ENCODE results near the gene XKRX.

Gene XKRX

DNA sequence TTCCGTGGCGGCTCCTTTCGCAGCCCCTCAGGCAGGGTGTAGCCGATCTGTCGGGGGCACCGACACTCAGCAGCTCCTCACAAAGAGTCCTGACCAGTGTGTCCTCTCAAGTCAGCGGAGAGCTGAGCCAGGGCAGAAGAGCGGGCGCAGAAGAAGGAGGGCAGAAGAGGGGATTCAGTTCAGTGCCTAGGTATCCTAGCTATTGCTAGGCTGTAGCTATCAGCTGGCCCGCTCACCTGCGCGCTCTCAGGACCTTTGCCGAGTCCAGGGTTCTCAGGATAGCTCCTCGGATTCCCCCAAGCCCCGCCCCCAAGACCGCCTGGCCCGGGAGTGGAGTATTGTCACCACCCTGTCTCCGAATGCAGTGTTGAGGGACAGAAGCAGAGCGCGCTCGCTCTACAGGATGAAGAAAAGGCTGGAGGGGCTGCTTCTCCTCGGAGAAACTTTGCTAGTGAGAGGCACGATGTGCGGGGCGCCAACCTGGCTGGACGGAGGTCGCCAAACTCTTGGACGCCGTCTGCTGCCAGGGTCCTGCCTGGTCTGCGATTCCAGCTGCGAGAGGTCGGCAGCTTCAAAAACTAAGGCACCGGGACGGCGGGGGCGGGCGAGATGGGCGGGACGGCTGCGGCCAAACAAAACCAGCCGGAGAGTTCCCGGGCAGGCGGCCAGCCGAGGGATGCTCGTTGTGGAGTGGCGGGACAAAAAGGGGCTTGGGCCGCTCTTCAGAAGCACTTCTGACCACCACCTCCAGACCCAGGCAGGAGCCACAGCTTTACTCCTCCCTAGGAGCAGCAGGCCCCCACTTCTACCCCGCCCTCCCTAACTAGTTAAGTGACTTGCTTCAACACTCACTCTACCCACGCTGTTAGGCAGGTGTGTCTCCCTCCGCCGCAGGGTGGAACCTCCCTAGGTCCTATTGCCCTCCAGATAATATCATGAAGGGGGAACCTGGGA, at the start of gene XKRX:
TSS of gene XKRX (minus strand) at position 258 of the 954 bp plus-strand sequence. CDS start 613 bp downstream, outside the sequence.
- DNase-seq (ENCODE audit: low read depth in 2 of 2), result no peak

DNA sequence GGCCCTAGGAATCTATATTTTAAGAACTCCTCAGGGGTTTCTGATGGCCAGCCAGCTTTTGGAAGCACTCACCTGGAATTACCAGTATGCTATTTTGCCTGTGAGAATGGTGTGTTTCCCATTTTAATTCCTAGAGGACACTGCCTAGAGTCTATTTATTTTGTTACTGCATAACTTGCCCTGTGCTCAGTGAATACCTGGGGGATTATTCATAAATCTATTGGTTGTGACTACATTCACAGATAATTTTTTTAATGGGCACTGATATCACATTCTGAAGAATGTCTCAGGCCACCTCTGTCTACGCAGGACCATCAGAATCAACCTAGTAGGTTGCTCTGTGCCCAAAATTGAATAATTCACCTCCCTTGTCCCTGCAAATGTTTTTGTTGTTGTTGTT, 47.5 kb upstream of the XKRX start:
- no peak for DNase-seq (ENCODE audit: low read depth in 2 of 2)

DNA sequence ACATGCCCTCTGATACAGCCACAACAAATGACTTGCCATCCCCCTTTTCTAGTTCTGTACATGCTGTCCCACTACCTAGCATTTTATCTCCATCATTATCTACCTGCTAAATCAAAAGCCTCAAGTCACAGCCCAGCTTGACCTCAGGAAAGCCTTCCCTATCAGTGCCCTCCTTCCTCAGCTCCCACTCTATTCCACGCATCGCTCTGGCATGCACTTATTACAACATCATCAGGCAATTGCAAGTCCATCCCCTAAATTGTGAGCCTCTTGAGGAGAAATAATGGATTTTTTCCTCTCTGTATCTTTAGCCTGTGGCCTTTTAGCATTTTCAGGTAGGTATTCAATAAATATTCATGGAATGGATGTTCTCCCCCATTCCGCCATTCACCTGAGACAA, 46.5 kb upstream of the XKRX start:
- no peak for DNase-seq (ENCODE audit: low read depth in 2 of 2)

DNA sequence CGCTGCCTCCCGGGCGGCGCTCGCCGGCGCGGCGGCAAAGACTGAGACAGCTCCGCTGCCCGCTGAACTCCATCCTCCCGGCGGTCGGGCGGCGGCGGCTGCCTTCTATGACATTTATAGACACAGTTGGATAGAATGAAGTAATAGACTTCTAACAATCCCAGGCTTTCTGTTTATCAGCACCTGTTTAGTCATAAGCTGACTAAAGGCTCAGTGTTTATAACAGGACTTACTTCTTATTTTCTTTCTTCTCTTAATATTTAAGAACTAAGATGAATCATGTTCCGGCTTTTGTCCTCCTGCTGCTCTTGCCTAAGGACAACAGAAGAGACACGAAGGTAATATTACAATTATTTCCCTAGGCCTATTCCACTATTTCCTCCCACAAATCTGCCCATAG, 44.7 kb upstream of the XKRX start:
- no peak for DNase-seq (ENCODE audit: low read depth in 2 of 2)

DNA sequence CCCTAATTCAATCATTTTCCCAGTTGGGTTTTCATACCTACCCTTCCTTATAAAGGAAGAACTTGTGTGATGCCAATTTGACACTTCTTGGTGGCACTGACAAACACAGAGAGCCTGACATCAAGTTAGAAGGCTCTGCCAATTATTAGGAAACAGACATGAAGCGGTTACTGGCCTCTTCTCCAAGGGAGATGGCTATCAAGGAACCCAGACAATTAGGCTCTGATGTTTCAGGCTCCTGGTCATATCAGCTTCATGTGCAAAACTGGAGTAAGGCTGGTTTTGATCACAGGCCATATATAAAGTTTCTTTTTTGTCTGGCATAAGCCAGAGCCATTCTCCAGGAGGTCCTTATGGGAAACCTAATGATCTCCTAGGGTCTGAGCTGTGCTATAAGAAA, 41.2 kb upstream of the XKRX start:
- DNase-seq (ENCODE audit: low read depth in 2 of 2), result no peak

DNA sequence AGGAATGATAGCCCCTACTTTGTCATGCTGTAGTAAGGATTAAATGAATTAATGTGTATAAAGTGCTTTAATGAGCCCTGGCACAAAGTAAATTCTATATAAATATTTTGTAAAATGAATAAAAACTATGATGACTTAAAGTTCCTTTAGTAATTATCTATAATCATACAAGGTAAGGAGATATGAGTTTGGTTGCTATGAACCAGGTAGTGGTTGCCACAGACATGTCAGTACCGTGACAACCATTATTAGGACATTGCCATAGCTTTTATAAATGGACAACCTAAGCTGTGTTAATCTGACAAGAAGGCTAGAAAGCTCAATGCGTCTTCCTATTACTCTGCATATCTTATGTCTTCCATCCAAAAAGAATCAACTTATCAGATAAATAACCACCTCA, 40.7 kb upstream of the XKRX start, which contains the start of gene ARL13A:
TSS of gene ARL13A (plus strand) at position 301 of the 400 bp plus-strand sequence. CDS start 3,982 bp downstream, outside the sequence.
- no peak for DNase-seq (ENCODE audit: low read depth in 2 of 2)

DNA sequence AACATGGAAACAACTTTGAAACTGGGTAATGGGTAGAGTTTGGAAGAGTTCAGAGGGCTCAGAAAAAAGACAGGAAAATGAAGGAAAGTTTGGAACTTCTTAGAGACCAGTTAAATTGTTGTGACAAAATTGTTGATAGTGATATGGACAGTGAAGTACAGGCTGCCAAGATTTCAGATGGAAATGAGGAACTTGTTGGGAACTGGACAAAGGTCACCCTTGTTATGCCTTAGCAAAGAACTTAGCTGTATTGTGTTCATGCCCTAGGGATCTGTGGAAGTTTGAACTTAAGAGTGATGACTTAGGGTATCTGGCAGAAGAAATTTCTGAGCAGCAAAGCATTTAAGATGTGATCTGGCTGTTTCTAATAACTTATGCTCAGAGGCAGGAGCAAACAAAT, 35.6 kb upstream of the XKRX start:
- DNase-seq (ENCODE audit: low read depth in 2 of 2), result no peak

DNA sequence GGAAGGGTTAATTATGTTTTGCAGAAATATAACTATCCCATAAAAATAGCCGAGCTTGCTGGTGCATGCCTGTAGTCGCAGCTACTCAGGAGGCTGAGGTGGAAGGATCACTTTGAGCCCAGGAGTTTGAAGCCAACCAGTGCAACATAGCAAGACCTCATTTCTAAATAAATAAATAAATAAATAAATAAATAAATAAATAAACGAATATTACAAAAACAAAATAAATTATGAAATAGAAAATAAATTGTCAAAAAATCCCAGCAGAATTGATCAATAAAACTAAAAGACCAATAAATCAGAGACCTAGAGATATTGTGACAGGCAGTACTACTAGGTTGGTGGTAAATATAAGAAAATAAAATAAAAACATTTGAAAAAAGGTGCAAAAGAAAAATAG, 34.1 kb upstream of the XKRX start:
- DNase-seq (ENCODE audit: low read depth in 2 of 2), result no peak

DNA sequence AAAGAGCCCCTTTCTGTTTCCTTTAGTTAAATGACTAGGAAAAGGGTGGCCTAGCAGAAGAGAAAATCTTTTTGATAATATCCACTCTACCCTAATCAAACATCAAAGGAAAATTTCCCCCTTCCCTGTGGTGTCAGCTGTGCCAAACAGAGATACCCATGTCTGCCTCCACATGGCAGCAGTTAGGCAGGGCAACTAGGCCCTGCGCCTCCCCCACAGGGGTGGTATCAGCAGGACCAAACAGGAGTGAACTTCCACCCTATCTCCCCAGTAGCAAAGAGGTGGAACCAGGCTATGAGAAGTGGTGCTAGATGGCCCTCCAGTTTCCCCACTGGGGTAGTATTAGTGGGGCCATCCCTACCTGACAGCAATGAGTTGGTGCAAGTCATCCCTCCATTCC, 19.8 kb upstream of the XKRX start:
- DNase-seq (ENCODE audit: low read depth in 2 of 2), result no peak

DNA sequence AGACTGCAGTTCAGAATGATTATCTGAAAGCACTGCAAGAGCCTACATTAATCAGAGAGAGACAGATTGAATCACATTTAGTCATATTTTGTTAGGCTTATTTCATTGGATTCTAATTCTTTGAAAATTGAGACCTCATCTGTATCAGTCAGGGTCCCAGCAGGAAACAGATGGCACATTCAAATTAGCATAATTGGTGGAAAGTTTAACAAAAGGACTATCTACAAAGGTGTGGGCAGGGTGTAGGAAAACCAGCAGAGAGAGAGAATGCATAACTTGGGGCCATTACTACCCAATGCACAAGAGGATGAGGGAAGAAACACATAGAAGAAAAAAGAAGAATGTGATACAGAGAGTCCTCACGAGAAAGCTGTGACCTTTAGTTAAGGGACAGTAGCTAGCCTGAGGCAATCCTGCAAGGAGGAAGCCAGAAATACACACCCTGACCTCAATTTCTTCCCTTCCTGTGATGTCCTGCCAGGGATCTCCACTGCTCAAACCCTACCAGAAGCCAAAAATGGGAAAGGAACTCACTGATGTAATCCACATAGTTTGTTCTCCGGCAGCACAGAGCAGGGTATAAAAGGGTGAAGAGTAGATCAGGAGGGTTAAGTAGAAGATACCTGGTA, 17.7 kb upstream of the XKRX start:
- no peak for DNase-seq (ENCODE audit: low read depth in 2 of 2)

DNA sequence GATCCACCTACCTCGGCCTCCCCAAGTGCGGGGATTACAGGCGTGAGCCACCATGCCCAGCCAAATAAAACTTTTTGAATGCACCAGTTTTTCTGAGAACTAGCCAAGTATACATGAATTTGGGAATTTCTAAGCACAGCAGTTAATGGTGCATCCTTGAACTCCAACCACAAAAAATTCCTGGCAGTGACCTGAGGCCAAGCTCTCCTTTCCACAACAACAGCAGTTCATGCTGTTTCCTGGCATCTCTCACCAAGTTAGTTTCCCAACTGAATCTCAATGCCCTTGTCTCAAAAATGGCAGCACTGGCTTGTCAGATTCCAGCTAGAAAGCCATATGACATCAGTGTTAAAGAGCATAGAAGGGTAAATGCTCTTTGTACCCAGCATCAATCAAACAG, 15.9 kb upstream of the XKRX start:
- DNase-seq (ENCODE audit: low read depth in 2 of 2), result no peak

DNA sequence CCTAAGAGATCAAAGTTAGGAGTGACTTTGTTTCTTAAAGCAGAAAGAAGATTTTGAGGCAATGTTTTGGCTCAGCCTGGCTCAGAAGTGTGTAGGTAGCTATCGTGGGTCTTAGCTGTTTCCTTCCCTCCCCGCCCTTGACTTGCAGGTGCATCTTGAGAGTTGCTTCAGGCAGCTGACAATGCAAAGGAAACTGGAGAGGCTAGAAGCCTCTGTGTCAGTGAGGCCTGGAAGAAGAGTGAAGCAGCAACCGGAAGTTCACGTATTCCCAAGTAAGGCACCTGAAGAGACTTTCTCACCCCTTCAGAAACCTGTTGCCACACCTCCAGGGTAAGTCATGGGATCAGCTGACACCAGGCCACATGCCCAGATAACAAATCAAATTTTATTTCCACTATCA, 10.6 kb upstream of the XKRX start:
- no peak for DNase-seq (ENCODE audit: low read depth in 2 of 2)

DNA sequence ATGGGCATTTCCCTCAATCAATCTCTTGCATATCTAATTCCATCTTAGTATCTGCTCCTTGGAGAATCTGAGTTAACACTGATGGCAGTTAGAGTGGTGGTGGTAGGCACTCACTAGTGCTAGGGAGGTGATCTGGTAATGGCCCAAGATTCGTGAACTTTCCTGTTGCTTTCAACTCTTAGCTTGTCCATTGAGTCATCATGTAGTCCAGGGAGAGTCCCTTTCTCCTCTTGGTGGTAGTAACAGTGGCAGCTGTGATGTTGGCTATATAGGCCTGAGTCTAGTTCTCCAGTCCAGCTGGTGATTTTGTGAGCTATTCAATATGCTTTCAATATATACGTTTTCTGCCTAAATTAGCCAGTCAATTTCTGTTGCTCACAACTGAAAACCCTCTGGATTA, 7.0 kb upstream of the XKRX start:
- no peak for DNase-seq (ENCODE audit: low read depth in 2 of 2)

DNA sequence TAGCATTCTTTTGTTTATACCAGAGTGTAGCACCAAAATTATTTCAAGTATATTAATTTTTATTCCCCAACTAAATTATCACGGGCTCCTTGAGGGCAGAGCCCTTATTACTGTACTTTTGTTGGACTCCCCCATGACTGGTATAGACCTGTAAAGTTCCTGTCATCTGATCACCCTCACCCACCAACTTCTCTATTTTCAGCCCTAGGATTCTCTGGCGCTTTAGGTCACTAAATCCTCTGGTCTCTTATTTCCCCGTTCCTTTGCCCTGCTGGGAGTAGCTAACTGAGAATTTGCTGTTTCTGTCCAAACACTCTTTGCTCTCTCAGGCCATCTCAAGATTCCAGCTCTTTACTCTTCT, 3.2 kb upstream of the XKRX start:
- no peak for DNase-seq (ENCODE audit: low read depth in 2 of 2)

DNA sequence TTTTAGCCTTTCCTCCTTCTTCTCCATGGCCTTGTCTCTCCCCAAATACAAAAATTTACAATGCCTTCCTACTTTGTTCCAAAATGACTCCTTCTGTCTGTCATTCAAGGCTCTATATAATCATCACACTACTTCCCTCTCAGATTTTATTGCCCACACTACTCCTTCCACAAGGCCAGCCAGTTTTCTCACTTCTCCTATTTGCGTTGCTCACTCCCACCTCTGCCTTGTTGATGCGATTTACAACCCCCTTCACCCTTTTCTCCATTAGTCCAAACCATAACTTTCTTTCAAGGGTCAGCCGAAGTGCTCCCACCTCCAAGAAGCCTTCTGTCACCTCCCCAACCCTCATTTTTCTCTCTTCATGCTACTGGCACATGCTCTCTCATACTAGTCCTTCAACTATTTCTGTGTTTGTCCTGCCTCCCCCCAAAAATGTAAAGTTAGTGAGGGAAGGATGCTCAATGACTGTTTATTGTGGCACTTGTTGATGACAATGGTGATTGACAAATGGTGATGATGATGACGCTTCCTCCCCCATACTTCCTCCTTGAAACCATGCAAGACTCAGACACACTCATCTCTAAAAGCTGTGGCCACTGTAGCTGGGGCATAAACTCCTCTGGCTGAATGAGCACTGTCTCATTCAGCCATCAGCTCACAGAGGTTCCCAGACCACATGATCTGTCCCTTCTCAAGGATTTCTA, 2.7 kb upstream of the XKRX start:
- no peak for DNase-seq (ENCODE audit: low read depth in 2 of 2)

DNA sequence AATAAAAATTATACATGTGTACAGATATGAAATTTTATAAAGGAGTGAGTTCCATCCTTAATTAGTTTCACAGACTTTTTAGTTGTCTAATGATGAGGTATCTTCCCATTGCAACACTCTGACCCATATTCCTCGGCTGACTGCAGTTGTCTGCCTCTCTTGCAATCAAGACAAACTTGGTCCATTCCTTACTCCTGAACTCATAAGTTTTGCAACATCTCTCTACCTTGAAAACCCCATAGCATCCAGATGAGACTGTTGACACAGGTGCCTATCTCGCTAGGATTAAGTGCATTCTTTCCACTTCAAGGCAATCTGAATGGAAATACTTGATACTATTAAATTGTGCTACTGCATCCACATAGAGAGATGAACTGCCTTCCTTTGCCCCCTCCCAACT, 2.3 kb downstream of the XKRX start:
- no peak for DNase-seq (ENCODE audit: low read depth in 2 of 2)

DNA sequence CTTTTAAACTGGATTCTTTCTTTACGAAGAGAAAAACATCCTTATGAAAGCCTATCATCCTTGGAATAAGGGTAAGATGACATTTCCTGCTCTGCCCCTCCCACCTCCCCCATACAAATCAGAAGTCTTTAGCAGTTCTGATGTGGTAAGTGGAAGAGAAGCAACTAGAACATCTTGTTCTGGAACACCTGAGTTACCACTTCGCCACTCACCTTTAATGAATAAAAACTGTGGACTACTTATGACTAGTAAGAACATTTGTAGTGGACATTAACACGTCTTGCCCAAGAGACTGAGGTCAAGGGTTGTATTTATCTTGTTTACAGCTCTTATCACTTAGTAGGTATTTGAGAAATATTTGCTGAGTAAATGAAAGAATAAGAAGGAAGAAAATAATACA, 4.3 kb downstream of the XKRX start:
- DNase-seq (ENCODE audit: low read depth in 2 of 2), result no peak

DNA sequence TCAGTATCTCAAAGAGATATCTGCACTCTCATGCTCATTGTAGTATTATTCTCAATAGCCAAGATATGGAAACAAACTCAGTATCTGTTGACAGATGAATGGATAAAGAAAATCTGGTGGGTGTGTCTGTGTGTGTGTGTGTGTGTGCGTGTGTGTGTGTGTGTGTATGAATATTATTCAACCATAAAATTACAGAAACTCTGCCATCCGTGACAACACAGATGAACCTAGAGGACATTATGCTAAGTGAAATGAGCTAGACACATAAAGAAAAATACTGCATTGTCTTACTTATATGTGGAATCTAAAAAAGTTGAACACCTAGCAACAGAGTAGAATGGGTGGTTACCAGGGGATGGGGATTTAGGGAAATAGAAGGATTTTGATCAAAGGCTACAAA, 13.2 kb downstream of the XKRX start:
- no peak for DNase-seq (ENCODE audit: low read depth in 2 of 2)

DNA sequence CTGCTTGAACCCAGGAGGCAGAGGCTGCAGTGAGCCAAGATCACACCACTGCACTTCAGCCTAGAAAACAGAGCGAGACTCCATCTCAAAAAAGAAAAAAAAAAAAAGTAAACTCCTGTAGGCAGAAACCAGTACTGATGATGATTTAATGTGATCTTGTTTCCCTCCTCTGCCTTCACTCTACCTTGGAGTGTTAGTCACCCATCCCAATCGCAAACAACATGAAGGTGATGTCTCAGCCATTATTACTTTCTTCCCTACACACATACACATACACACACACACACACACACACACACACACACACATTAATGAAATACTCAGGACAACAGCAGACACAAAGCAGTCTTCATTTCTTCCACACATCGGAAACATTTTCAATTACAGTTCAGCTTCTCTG, 15.6 kb downstream of the XKRX start:
- DNase-seq (ENCODE audit: low read depth in 2 of 2), result no peak

DNA sequence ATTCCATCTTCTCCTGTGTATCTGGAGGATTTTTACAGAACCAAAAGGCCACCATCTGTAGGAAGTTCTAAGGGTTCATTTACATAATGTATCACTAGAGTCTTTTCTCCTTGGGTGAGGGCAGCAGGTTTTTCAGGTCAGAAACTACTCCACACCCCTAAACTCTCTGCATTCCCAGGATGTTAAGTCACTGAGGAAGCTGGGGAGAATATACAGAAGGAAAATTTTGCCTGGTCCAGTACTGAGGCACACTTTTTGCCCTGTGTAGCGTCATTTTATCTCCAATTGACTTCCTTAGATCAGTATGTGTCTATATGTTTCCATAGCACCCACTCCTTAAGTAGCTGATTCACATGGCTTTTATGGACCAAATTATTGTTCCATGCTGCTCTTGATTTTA, 17.0 kb downstream of the XKRX start:
- no peak for DNase-seq (ENCODE audit: low read depth in 2 of 2)

DNA sequence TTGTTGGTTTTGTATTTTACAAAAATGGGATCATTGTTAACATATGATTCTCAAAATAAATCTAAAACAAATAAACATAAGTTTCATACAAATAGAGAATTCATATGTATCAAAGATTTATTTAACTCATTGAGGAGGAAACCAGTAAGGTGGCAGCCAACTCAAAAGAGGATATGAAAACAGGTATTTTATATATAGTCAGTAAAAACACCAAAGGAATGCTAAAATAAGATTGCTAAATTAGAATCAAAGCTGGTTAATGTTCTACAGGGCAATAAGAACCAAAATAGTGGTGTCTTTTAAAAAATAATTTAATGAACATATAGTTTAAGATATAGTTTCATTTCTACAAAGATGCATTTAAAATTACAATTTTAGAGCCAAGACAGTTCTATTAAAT, 23.1 kb downstream of the XKRX start:
- no peak for DNase-seq (ENCODE audit: low read depth in 2 of 2)

DNA sequence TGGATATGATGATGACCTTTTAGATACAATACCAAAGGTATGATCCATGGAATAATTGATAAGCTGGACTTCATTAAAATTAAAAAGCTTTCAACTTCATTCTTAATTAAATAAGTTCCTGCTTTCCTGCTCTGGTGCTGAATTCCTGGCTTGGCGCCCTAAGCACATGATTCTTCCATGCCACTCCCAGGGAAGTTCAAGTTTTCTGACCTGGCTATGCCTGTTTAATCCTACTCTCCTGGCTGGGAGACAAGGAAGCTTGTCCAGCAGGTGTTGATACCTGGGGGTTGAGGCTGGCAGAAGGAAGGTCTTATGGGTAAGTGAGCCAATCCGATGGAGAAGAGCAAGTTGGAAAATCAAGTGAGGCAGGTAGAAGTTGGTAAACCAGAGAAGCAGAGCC, 24.3 kb downstream of the XKRX start:
- DNase-seq (ENCODE audit: low read depth in 2 of 2), result no peak
